Pancreas (tissue), 10 donors: ENCODE data around the gene CDK13. TPM values are rescaled to one million over a fixed set of nuclear protein-coding genes. Genes with fewer than 3 reads are reported as not detected.

Experiments
- ATAC-seq, 4 donors: fragments of 200-7000 bp; cut with Tn5 transposase; one replicate each; pipeline versions ENCODE4 v1.8.0 to v1.9.1; 2020; ENCODE audit warnings: mild to moderate bottlenecking in 4 of 4, moderate library complexity in 4 of 4
- DNase-seq, 6 donors: peaks; one replicate each; pipeline ENCODE4 v3.0.0-alpha.2; 2020
- FAIRE-seq: peaks from 2 replicates; lab custom pipeline; 2012; peaks lifted over from hg19 to GRCh38; lab: Jason Lieb, UNC
- H3K27ac ChIP-seq, 4 donors: fragments of 200-600 bp; sonication (generic); 1 replicate in 3 of 4; 2 replicates in 1 of 4; pipeline versions ENCODE4 v1.5.0 to v1.8.0; 2020
- H3K27me3 ChIP-seq, 4 donors: fragments of 200-600 bp; one replicate each; pipeline ENCODE4 v1.8.0; 2021
- H3K36me3 ChIP-seq, 3 donors: fragments of 200-600 bp; sonication (generic) in 1 of 3; one replicate each; pipeline versions ENCODE4 v1.5.0 to v1.8.0; 2020 to 2021
- H3K4me1 ChIP-seq, 3 donors: fragments of 200-600 bp; one replicate each; pipeline ENCODE4 v1.8.0; 2021
- H3K4me3 ChIP-seq, 4 donors: fragments of 200-600 bp; sonication (generic) in 2 of 4; one replicate each; pipeline versions ENCODE4 v1.5.0 to v1.8.0; 2020 to 2021
- H3K9me3 ChIP-seq, 4 donors: fragments of 200-600 bp; one replicate each; pipeline ENCODE4 v1.8.0; 2021
- CTCF ChIP-seq, 4 donors: fragments of 200-600 bp; sonication (generic) in 3 of 4; IDR thresholded peaks; one replicate each; pipeline versions ENCODE4 v1.5.0 to v1.8.0; 2021; ENCODE audit warnings: antibody characterized with exemption in 4 of 4
- WGBS, 2 donors: extraction: QIAGEN DNeasy Blood & Tissue Kit; methylation state at CpG; one replicate each; pipeline ENCODE4 v1.1.7; 2013; 5-methylcytosine and 5-hydroxymethylcytosine counted together
- intact Hi-C, 3 donors: fragments of 100-400 bp; cut with DNase I; formaldehyde crosslinking; loops; one replicate each; pipeline versions ENCODE4 v1.11.1 to v1.14.2; 2022
- polyA plus RNA-seq, 2 donors: library from polyadenylated mRNA; stranded (reverse); fragments of 200-250 nt; gene quantifications; one replicate each; pipeline ENCODE4 v1.2.3, GENCODE V29; 2013
- total RNA-seq, 6 donors: library from RNA; stranded (reverse); fragmentation: NEBNext Ultra II Directional in 4 of 6; extraction: Animal tissue kit (Norgen Biotek cat#: 25700) in 4 of 6; gene quantifications; one replicate each; pipeline versions ENCODE4 v1.2.1 to v1.2.4, GENCODE V29; 2021 to 2023
- donor health status: healthy with polysubstance abuse.
- donor health status: DM: no; HTN: no; CAD: no; lungs with moderate emphysema.
- donor health status: DM: no; HTN: no; CAD: no.
- donor health status: control.
- donor health status: control.
- donor health status: Bipolar disorder and iron deficiency.
- donor health status: DM: yes; HTN: yes; CAD: no.
- donor health status: DM: no; HTN: no; CAD: no.
- donor health status: DM: no; HTN: no; CAD: no.
- donor health status: DM: yes; HTN: yes; CAD: no.

The CDK13 gene
- total and polyA plus RNA-seq, 8 donors = 13.2 to 34.7 (median 22.0) TPM

- H3K9me3 ChIP-seq = no peaks in the 10 kb centered on the region
- no peak for ATAC-seq
- H3K36me3 ChIP-seq = peaks cover 0 to 1% (median 0%) of the 10 kb centered on the region in 3 donors
- no peak overlapping the region for H3K4me3 ChIP-seq
- intact Hi-C loops = loop anchor here in 2 of 3 donors (10.0 kb wide), 1 partner anchor 164 kb away; no protein-coding TSS in a partner anchor
- TF ChIP-seq CTCF (IDR thresholded peaks at IDR 0.05) = no peak
- no peaks in the 10 kb centered on the region for H3K27me3 ChIP-seq
- no peak for DNase-seq
- H3K27ac ChIP-seq = no peak overlapping the region
- no peak for FAIRE-seq
- H3K4me1 ChIP-seq = peaks cover 0 to 3% (median 0%) of the 10 kb centered on the region in 3 donors
These were observed 108.6 kb downstream of the CDK13 start for GRCh38 chr7:40058636-40059035.

GRCh38 chr7:40059057-40059456 is 109.0 kb downstream of the CDK13 start:
- FAIRE-seq (no peak), ATAC-seq (peak in 1 of 4 donors; percentile 42), DNase-seq (no peak)
- H3K36me3 ChIP-seq = peaks cover 0 to 4% (median 0%) of the 10 kb centered on the region in 3 donors
- peaks cover 0 to 3% (median 0%) of the 10 kb centered on the region in 3 donors for H3K4me1 ChIP-seq
- H3K9me3 ChIP-seq = no peaks in the 10 kb centered on the region
- no peak for TF ChIP-seq CTCF (IDR thresholded peaks at IDR 0.05)
- H3K27me3 ChIP-seq = no peaks in the 10 kb centered on the region
- no peak overlapping the region for H3K4me3 ChIP-seq
- intact Hi-C loops = loop anchor here in 2 of 3 donors (10.0 kb wide), 1 partner anchor 164 kb away; no protein-coding TSS in a partner anchor
- no peak overlapping the region for H3K27ac ChIP-seq
- 74 to 77% methylated on average over 6 of the region's 6 CpGs for WGBS, 2 donors

GRCh38 chr7:40072268-40072667 is 122.2 kb downstream of the CDK13 start:
- H3K27me3 ChIP-seq = no peaks in the 10 kb centered on the region
- no peak overlapping the region for H3K4me3 ChIP-seq
- ATAC-seq (no peak), DNase-seq (no peak), FAIRE-seq (no peak)
- TF ChIP-seq CTCF (IDR thresholded peaks at IDR 0.05) = no peak
- WGBS, 2 donors = 95 to 97% methylated on average over 5 of the region's 5 CpGs
- no peaks in the 10 kb centered on the region for H3K4me1 ChIP-seq
- no peak overlapping the region for H3K27ac ChIP-seq
- no peaks in the 10 kb centered on the region for H3K9me3 ChIP-seq
- peaks cover 0 to 1% (median 0%) of the 10 kb centered on the region in 3 donors for H3K36me3 ChIP-seq
- intact Hi-C loops = no loop called here

- no peak overlapping the region for H3K4me3 ChIP-seq
- no peak overlapping the region for H3K27ac ChIP-seq
- whole genome bisulfite sequencing, 2 donors = 98 to 100% methylated on average over 2 of the region's 2 CpGs
- H3K27me3 ChIP-seq = no peaks in the 10 kb centered on the region
- no peaks in the 10 kb centered on the region for H3K9me3 ChIP-seq
- DNase-seq (no peak), ATAC-seq (no peak), FAIRE-seq (no peak)
- no peak for TF ChIP-seq CTCF (IDR thresholded peaks at IDR 0.05)
- intact Hi-C loops = no loop called here
- no peaks in the 10 kb centered on the region for H3K4me1 ChIP-seq
- peaks cover 0 to under 1% (median 0%) of the 10 kb centered on the region in 3 donors for H3K36me3 ChIP-seq
These were observed 123.2 kb downstream of the CDK13 start for GRCh38 chr7:40073239-40073638.

GRCh38 chr7:40077849-40078248 is 127.8 kb downstream of the CDK13 start:
- Histone ChIP-seq H3K36me3 (peaks cover 0 to 23% (median 0%) of the 10 kb centered on the region in 3 donors), H3K4me1 (no peaks in the 10 kb centered on the region), H3K27ac (no peak overlapping the region), H3K9me3 (no peaks in the 10 kb centered on the region), H3K4me3 (no peak overlapping the region), H3K27me3 (no peaks in the 10 kb centered on the region)
- no peak for FAIRE-seq
- TF ChIP-seq CTCF (IDR thresholded peaks at IDR 0.05) = no peak
- DNase-seq = no peak
- no peak for ATAC-seq
- WGBS, 2 donors = 74 to 84% methylated on average over 3 of the region's 3 CpGs
- intact Hi-C loops = no loop called here
